HG03354 (cell line): ENCODE measurements around the gene SSTR3.
A peak's percentile ranks its signal among the peaks of the same experiment; 100 is the strongest.

ENCODE experiments used
- ATAC-seq: cut with Tn5 transposase; IDR thresholded peaks from one replicate; pipeline ENCODE4 v1.9.1; 2021; ENCODE audit warnings: mild to moderate bottlenecking; ENCODE audit not compliant: unreplicated experiment, poor library complexity, severe bottlenecking

Gene SSTR3

DNA sequence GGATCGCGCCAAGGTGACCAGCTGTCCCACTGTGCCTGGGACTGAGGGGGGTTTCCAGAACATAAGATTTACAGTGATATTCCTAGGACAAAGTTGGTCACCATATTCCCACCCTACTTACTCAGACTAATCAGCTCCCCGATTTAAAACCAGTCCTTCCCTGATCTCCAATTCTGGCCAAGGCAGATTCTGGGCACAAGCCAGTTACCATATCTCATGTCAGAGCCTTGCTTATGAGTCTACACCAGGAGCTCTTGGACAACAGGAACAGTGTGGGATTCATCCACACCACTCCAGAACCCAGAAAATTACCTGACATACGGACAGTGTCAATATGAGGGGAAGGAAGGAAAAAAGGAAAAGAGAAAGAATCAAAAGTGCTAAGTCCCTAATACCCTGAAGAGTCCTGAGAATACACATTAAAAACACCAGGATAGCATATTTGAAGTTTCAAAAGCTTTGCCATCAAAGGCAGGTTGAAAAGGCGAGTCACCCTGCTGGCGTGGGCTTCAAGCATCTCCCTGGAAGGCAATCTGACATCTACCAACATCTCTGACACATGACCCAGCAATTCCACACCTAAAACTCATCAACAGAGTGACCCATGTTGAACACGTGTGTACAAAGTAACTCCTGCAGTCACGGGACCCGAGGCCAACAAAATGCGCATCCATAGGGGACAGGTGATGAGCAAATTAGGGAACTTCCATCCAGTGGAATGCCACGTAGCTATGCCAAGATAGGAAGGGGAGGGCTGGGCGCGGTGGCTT, 54.6 kb downstream of the SSTR3 start:
- no peak for ATAC-seq

DNA sequence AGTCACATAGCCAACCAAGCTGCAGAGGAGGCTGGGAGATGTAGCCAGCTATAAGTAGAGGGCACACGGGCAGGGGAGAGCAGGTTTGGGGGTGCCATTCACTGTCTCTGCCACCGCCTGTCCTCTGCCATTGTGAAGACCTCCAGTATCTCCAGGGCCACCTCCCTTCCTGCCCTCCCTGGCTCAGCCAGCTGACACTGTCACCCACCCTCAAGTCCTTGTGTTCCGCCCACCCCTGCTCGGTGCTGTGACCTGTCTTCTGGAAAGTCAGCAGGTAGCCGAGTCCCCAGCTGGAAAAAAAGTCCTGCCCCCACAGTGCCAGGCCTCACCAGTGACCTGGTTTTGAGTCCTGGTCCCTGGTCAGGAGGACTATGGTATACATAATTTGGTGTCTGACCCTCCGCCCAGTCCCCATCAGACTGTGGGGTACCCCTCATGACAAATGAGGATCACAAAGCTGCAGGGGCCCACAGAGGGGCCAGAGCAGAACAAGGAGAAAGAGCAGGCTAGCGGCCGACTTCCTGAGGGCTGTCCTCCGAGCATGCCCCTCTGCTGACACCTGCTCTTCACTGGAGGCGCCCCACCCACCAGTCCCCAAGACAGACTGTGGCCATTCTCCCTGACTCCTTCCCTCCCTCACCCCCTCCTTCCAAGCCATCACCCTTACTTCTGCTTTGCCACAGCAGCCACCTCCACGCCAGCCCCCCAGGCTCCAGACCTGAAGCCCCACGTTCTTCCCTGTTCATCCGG, 55.4 kb downstream of the SSTR3 start:
- ATAC-seq: no peak

DNA sequence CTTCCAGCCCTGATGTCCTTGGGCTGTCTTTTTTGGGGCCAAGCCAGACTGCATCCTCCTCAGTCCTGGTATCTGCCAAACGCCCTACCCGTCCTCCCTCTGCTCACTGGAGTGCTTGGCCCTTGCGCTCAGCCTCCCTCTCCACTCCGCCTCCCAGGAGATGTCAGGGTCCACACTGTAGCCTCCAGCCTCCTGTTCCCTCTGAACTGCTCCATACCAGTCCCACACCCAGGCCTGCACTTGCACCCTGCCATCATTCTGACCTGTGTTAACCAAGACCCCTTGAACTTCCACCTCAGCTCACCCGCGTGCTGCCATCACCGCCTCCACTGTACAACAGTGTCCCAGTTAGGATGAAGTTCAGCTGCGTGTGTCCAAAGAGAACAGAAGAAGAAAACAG, 56.3 kb downstream of the SSTR3 start:
- ATAC-seq: no peak

DNA sequence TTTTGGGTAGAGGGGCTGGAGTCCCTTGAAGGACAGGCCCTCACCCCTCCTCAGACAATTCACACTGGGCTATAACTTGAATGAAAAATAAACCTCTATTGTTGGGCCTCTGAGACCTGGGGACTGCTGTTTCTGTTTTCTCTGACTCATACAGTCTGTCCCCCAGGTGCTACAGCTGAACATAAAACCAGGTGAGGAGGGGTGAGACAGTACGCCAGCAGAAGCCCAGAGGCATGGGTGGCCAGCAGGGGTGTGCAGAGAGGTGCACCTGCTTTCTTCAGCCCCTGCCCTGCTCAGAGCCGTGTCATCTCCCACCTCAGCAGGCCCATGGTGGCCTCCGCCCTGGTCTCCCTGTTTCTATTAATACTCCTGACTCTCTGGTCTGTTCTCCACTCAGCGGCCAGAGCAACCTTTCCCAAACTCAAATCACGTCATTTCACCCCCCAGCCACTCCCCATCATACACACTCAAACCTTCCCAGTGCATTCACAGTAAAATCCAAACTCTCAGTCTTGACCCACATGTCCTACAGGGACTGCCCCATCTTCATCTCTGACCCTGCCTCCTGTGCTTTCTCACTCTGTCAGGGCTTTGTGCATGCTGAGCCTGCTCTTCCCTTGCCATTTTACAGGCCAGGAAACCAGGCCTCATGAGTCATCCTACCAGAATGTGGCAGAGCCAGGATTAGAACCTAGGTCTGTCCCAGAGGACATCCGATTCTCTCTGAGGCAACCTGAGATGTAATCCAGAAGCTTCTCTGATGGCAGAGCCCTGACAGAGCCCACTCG, 57.2 kb downstream of the SSTR3 start:
- peak; percentile 48 for ATAC-seq
